ENCODE results near the gene MYLIP.

Gene MYLIP

DNA sequence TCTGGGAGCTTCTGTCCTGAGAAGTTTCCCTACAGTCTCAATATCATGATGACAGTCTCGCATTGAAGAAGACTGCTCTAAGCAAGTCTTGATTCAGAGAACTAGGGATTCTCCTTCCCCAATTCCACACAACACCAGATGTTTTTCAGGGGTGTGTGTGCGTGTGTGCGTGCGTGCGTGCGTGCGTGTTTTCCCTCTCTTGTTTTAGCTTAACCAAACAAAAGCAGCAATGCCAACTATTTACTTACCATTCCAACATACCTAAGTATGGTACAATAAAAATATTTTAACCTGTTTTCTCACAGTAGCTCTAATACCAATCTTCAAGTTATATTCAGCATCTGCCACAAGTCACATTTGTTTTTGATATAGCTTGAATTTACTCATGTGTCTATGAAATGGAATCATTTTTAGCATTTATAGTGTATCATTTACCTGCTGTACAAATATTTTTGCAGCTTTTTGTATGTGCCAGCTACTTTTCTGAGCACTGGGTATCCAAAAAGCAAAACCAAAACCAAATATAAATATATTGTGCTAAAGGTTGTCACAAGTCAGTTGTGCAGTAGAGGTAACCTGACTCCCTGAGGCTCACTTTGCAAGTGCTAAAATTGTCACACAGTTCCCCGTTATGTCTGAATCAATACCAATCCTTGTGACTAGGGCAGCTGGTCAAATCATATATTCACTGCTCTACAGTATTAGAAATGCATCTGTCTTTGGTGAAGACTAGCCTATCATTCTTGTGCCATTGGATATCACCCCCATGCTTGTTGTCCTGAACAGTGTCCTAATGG is 21.7 kb upstream of the MYLIP start:
- DNase-seq (ENCODE audit: low read depth in 2 of 2), result no peak

DNA sequence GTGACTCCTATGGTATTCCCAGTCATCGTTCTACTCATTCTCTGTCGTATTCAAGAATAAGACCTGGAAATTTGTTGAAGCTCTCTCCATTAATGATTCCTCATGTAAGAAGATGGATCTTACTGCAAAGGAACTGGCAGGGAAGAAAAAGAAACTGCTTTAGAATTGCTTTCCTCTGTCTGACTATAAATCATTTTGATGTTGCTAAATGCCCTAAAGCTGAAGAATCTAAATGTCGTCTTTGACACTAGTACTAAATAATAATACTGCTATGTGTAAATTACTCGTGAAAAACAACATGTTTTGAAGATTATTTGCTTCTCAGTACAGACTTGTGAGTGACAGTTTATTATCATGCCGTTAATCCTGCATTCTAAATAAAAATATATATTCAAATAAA is 20.5 kb upstream of the MYLIP start:
- DNase-seq (ENCODE audit: low read depth in 2 of 2), result no peak

DNA sequence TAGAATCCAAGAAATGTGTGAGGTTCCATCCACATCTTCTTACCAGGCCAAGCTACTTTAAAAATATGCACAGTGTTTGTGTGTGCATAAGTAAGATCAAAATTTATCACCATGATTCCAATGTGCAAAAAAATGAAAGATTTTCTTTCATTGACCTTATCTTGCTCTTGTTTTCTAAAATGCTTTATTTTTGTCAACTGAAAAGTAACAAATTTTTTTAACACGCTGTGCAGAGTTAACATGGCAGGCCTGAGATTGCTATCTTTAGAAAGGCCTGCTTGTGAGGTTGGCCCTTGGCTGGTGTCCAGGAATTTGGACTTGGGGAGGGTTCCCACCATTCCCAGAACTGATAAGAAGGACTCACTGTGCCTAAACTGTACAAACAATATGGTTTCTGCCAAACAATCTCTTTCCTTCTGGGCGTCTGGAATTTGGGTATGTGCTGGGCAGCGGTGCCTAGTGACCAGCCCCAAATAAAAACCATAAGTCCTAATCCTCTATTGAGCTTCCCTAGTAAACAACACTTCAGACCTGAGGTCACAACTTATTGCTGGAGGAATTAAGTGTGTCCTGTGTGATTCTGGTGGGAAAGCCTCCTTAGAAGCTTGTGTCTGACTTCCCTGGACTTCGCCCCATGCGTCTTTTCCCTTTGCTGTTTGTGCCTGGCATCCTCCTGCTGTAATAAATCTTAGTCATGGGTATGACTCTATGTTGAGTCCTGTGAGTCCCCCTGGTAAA is 19.8 kb upstream of the MYLIP start:
- DNase-seq (ENCODE audit: low read depth in 2 of 2), result no peak

DNA sequence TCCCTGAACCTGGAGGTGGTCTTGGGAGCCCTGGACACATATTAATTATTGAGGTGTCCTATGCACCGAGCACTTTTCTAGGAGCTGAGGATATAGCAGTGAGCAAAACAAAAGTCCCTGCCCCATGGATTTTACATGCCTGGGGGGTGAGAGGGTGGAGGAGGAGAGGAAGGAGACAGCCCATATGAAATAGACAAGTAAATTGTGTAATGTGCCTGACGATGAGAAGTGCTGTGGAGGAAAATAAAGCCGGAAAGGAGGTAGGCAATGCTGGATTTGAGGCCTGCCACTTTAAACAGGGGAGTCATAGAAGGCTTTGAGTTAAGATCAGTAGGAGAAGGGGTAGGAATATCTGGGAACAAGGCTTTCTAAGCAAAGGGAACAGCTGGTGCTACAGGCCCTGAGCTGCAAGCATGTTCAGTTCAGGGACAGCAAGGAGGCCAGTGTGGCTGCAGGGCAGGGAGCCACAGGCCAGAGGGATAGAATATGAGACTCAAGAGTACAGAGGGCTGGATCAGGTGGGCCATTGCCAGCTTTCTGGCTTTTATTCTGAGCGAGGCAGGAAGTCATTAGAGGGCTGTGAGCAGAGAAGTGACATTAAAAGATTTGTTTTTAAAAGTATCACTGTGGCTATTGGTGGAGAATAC is 19.1 kb upstream of the MYLIP start:
- DNase-seq (ENCODE audit: low read depth in 2 of 2), result no peak

DNA sequence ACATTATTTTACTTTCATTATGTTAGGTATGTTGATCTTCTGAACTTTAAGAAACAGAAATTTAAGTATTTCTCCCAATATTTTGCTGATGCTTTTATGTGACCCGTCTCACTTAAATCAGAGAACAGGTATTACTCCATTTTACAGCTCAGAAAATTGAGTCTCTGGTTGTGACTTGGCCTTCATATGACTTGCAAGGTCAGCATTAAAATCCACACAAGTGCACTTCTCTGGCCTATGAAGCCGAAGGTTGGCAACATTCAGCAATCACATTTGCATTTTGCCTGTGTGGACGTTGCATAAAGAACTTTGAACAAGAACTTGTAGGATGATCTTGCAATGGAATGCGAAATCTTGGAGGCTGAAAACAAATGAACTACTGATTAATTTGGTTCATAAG is 10.1 kb upstream of the MYLIP start:
- no peak for DNase-seq (ENCODE audit: low read depth in 2 of 2)

DNA sequence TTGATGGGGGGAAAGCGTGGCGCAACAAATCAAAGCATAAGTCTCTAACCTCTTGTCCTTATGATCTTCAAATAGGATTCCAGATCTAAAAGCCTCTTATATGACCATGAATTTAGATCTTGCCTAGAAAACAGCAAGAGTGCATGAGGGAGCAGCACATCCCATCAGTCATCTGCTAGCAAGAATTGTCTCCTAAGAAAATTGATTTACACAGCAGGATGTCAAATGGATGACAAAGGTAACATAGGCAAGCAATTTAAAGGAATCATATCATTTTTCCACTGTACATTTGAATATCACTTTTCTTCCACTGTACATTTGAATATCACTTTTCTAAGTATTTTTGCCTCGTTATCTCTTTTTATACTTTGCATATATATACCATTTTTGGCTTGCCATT is 7.5 kb upstream of the MYLIP start:
- no peak for DNase-seq (ENCODE audit: low read depth in 2 of 2)

DNA sequence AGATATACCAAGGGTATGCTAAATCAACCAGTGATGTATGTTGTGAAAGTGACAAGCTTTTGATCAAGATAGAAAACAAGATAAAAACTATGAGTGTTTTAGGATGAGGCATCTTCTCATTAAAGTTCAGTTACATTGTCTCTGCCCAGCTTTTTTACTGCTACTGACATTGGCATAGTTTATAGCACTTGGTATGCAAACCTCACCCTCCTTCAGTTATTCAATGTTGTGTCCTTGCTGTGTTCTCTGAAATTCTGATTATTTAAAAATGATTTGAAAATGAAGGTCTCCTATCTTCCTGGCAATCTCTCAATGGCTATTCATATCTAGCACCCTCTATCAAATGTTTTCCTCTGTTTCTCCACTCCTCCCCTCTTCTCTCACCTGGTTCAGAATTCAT is 6.7 kb upstream of the MYLIP start:
- DNase-seq (ENCODE audit: low read depth in 2 of 2), result no peak

DNA sequence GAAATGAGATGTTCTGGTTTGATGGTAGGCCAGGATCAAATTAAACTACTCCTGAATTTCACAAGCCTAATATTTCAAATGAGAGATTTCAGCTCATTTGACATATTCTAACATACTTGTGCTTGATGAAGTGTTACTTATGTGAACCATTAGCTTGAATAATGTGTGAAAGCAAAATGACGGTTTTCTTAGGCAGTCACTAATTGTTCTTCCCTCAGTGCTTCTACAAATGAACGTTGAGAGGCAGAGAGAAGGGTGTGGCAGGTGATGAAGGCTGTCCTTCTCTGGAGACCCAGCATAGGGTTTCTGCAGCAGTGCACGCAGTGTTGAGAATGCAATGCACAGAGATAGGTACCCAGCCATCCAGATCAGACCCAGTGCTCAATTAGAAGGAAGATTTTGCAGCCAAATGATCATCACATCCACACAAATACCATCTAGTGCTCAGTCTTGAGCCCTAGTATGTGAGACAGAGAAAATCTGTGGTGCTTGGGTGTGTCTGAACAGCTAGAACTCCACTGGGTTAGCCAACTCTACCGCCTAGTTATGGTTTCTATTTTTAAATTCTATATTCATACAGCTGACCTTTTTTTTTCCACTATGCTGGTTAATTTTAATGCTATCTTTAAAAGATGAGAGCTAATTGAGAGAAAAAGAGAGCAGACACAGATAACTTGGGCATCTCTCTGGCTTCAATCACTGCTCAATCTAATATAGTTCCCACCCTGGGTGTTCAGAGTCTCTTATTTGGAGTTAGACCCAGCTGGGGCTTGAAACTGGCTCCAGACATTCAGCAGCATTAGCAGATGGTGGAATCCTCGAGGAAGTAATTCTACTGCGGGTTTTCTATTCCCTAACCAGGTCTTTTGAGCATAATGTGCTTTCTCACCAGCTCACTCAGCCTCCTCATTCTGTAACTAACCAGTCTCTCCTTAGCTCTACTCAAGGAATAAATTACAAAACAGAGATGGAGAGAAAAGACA is 4.4 kb upstream of the MYLIP start:
- DNase-seq (ENCODE audit: low read depth in 2 of 2), result no peak

DNA sequence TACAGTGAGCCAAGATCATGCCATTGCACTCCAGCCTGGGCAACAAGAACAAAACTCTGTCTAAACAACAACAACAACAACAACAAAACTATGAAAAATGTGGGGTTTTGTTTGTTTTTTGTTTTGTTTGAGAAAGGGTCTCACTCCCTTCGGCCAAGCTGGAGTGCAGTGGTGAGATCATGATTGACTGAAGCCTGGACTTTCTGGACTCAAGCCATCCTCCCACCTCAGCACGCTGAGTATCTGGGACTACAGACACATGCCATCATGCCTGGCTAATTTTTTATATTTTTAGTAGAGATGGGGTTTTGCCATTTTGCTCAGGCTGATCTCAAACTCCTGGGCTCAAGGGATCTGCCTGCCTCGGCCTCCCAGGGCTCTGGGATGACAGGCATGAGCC is 2.8 kb upstream of the MYLIP start:
- DNase-seq (ENCODE audit: low read depth in 2 of 2), result no peak

DNA sequence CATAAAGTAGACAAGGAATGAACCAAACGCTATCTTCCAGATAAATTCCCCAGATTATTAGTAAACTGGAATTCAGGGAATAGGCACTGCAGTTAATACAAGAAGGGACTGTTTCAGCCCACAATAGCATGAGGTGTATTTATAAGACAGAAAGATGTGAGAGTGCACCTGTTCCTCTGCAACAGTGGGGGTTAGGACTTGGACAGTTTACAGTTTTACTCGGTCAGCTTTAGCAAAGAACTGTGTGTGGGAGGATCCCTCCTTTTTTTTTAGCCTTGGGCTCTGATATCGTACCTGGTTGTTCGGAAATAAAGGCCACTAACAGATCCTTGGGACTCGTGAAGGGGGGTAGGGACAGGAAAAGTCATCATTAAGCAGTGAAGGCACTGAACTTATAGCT is 2.0 kb upstream of the MYLIP start:
- no peak for DNase-seq (ENCODE audit: low read depth in 2 of 2)

DNA sequence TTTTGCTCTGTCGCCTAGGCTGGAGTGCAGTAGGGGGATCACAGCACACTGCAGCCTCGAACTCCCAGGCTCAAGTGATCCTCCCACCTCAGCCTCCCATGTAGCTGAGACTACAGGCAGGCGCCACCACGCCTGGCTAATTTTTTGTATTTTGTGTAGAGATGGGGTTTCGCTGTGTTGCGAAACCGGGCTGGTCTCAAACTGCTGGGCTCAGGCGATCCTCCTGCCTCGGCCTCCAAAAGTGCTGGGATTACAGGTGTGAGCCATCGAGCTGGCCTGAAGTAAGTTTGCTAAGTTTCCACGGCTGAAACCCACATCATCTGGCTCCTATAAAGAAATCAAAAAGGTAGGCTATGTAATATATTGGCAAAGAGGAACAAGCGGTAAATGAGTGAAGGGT is 1.4 kb upstream of the MYLIP start:
- no peak for DNase-seq (ENCODE audit: low read depth in 2 of 2)

DNA sequence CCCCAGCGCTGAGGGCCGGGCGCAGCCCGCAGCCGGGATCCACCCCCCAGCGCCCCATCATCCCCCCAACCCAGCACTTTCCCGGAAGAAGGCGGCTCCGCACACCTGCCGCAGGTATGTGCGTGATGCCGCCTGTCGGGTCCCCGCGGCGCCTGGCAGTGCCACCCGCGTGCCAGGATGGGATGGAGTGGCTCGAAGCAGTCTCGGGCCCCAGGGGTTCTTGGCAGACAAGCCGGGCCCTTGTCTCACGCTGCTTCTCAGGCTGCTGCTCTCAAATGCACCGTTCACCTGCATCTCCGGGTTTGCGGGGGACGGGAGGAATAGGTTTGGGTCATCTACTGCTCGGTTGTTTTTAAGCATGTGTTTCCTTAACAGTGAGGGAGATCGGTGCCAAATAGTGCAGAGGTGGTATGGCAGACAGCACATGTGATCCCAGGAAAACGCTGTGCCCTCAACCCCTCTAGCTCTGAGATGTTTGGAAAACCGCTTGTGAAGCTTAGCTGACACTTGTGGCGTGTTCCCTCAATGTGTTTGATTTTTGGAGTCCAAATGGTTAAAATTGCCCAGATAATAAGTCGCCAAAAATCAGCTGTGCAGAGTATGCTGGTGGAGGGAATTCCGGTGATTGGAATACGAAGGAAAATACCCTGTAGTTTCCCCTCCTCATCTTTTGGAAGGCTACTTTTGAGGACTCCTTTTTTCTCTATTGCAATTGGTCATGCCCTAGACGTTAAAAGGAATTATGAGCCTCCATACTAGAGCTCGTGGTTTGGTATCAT is 926 bp downstream of the MYLIP start:
- peak in 1 of 2 donors; percentile 15 for DNase-seq (ENCODE audit: low read depth in 2 of 2)

DNA sequence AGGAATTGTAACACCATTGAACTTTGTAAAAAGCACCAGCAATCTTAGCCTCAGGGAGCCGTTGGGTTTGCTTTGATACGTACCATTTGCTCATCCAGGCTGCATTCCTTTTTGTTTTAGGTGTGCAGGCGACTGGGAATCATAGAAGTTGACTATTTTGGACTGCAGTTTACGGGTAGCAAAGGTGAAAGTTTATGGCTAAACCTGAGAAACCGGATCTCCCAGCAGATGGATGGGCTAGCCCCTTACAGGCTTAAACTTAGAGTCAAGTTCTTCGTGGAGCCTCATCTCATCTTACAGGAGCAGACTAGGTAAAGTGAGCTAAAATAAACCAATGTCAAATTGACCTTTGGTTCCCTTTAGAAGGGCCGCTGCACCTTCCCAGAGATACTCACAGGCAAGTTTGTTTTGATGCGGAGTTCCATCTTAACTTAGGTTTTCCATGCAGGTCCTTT is 1.6 kb downstream of the MYLIP start:
- DNase-seq (ENCODE audit: low read depth in 2 of 2), result no peak

DNA sequence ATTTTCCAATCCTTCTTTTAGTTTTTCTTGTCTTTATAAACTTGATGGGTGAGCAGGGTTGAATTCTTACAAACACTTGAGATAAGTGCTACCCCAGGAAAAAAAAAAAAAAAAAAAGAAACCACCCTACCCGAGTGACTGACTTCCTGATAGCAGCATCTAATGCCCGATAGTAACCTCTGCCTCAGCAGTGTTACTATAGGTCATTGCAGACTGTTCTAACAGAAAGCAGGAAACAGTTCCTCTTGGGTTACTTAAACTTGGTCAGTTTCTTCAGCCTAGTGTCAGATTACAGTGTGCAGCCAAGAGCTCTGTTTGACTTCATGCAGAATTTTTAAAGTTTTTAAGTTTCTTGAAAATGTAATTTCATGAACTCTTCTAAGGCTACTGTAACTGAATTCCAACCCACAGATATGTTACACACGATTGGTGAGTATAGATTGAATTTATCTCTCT is 2.1 kb downstream of the MYLIP start:
- DNase-seq (ENCODE audit: low read depth in 2 of 2), result no peak

DNA sequence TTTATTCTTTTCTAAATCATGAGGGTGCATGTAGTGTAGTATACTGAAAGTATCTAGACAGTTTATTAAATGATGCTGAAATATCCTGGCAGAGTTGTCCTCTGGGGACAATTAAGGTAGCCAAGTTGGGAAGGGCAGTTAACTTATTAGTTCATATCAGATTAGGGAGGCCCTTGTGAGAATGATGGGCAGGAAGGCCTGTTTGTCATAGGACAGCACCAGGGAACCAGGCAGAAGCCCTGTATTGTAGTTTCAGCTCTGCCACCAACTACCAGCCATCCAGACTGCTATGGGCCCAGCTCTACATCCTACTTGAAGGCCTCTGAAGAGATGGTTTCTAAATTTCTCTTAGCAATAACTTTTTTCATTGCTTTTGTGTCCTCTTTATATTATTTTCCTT is 4.0 kb downstream of the MYLIP start:
- DNase-seq (ENCODE audit: low read depth in 2 of 2), result no peak

DNA sequence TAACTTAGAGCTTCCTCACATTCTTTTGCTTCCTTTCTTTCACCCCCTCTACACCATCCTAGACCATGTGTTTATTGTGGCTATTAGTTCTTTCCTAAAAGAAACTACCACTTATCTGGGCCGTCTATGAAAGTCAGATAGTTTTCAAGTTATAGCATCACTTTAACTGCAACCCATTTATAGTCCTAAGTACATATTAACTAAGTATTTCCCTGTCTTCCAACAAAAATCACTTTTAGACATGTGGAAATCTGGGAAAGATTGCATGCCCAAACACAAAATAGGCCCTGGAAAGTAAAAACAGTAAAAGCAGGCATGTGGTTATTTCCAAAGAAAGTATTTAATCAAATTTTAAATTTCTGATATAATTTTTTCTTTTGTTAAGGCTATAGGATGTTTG is 5.5 kb downstream of the MYLIP start:
- DNase-seq (ENCODE audit: low read depth in 2 of 2), result no peak

DNA sequence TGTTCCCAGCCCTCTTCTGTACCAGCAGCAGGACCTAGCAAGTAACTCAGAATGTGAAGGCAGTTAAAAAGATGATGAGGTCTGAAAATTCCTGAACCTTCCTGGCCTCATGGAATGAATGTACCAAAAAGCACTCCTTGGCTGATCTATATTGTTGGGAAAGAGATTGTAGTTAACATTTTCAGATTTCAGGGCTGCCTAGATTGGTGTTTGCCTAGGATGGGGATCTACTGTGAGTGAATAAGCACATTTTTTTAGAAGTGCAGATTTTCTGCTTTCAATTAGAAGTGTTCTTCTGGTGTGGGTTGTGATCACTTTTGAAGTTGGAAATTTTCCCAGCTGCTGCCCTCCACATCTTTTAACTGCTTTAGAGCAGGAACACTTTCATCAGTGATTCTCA is 6.2 kb downstream of the MYLIP start:
- DNase-seq (ENCODE audit: low read depth in 2 of 2), result no peak

DNA sequence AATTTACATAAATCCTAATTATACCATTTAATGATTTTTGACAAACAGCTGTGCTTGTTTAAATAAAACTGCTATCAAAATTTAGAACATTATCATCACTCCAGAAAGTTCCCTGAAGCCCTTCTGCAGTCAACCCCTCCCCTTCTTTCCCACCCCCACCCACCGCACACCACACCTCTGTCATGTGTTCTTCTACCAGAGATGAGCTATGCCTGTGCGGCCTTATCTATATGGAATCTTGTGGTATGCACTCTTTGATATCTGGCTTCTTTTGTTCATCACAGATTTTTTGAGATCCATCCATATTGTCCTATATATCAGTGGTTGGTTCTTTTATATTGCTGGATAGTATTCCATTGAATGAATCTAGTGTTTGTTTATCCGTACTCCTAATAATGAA is 7.2 kb downstream of the MYLIP start:
- no peak for DNase-seq (ENCODE audit: low read depth in 2 of 2)

DNA sequence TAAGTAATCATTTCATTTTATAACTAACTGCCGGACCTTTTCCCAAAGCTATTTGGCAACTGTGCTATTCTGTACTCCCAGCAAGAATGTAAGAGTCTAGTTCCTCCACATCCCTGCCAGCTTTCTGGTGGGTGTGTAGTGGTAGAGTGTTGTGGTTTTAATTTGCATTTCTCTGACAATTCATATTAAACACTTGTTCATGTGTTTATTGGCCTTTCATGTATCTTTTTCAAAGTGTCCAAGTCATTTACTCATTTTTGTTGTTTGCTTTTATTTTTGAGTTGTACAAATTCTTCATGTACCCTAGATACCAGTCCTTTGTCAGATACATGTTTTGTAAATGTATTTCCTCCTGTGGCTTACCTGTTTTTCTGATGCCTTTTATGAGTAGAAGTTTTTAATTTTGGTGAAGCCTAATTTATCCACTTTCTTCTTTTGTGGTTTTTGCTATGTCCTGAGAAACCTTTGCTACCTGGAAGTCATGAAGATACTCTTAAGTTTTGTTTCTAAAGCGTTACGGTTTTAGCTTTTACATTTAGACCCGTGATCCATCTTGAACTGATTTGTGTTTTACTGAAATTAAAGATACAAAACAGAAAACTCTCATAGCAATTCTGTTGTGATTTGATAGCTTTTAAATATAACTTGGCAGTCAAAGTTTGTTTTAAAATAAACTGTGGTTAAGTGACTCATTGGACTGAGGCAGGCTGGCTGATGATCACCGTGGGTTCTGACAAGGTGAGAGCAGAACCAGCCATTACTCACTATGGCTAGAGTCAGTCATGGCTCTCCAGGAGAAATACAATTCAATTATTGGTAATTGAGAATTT is 8.0 kb downstream of the MYLIP start:
- peak in 1 of 2 donors; percentile 41 for DNase-seq (ENCODE audit: low read depth in 2 of 2)

DNA sequence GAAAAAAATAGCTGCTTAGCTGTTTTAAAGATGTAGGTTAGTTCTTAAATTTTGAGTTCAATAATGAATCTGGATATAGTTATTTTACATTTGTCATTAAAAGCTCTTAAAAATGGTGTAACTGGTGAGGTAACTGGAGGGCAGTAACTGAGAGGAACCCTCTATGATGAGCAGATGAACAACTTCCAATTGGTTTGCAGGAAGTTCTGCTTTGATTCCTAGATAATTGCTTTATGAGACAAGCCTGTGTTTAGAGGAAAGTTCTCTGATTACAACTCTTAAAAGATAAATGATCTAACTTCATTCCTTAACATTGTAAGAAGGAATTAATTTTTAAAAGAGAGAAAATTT is 8.5 kb downstream of the MYLIP start:
- no peak for DNase-seq (ENCODE audit: low read depth in 2 of 2)
